NCI-H2107 treated with DMSO at 0.1 percent for 48 hours (cell line): Measurements from ENCODE around the gene TXNL4A.

ENCODE experiments used
- DNase-seq: peaks from one replicate; lab custom pipeline; 2025; ENCODE audit not compliant: unreplicated experiment; lab: John Stamatoyannopoulos, UW

The TXNL4A gene

DNA sequence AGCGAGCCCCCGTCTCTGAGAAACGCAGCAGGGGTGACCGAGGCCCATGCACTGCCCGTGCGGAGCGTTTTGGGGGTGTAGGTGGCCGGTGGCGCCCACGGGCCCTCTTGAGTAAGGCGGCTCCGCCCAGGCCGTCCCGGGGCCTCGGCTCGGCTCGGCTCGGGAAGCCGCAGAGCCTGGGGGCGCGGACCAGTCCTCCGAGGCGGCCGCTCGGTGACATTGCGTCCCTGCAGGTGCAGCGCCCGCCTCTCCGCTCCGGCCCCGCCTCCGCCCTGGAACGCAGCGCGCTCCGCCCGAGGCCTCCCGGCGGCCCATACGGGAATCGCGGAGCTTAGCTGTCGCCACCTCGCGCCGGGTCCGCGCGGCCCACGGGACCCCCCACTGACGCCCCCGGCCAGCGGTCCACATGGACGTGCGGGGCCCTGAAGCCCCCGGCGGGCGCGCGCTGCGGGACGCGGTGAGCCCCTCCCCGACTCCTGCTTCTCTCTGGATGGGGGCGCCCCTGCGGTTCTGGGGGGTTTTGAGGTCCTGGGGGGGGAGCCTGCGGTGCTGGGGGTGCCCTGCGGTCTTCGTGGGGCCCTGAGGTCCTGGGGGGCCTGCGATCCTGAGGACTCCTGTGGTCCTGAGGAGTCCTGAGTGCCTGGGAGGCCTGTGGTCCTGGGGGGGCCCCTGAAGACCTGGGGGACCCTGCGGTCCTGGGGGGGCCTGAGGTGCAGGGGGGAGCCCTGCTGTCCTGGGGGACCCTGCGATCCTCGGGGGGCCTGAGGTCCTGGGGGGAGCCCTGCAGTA lies 23.8 kb downstream of the TXNL4A start, which contains the start of gene HSBP1L1:
Gene HSBP1L1 (plus strand): TSS at position 314 of the 789 bp plus-strand sequence. CDS start 93 bp downstream, at position 407.
- DNase-seq: no peak

GRCh38 chr18:79963658-79964329 lies 24.6 kb downstream of the TXNL4A start:
- DNase-seq: no peak

DNA sequence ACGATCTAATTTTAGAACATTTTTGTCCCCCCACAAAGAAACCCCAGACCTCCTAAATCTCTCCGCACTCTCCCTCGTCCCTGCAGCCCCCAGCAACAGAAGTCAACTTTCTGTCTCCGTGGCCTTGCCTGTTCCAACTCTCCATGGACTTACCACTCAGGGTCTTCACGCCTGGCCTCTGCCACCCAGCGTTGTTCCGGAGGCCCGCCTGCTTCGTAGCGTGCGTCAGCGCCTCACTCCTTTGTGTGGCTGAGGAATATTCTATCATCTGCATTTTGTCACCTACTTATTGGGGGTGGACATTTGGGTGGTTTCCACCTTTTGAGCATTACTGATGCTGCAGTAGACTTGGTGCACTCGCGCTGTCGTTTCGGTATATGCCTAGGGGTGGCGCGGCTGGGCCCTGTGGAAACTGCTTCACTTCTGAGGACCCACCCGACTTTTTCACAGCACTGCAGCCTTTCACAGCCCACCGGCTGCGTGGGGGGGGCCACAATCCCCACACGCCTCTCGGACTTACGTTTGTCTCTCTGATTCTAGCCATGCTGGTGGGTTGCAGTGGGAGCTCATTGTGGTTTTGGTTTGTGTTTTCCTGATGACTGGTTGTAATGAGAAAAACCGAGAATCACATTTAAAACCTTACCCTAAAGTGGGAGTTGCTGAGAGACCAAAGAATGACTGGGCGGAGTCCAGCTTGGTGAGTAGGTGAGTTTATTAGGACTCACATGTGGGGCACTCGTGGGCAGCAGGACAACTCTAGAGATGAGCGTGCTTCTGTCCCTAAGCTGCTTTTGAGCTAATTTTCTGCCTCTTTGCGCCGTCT lies 25.3 kb downstream of the TXNL4A start:
- DNase-seq: no peak

DNA sequence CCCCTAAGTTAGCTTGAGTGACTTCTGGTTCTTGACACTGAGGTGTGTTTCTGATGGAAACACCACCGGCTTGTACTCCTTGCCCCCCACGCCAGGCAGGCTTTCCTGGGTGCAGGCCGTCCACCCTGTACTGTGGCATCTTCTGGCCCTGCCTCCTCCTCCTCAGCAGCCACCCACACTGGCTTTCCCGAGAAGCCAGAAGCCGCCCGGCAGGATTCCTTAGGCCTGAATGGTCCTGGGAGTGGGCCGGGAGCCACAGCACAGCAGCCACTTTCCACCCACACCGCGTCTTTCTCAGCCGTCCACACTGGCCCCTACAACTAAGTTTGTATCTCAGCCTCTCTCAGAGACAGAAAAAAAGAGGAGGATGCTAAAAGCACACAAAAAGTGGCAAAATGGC lies 26.1 kb downstream of the TXNL4A start:
- DNase-seq: no peak

DNA sequence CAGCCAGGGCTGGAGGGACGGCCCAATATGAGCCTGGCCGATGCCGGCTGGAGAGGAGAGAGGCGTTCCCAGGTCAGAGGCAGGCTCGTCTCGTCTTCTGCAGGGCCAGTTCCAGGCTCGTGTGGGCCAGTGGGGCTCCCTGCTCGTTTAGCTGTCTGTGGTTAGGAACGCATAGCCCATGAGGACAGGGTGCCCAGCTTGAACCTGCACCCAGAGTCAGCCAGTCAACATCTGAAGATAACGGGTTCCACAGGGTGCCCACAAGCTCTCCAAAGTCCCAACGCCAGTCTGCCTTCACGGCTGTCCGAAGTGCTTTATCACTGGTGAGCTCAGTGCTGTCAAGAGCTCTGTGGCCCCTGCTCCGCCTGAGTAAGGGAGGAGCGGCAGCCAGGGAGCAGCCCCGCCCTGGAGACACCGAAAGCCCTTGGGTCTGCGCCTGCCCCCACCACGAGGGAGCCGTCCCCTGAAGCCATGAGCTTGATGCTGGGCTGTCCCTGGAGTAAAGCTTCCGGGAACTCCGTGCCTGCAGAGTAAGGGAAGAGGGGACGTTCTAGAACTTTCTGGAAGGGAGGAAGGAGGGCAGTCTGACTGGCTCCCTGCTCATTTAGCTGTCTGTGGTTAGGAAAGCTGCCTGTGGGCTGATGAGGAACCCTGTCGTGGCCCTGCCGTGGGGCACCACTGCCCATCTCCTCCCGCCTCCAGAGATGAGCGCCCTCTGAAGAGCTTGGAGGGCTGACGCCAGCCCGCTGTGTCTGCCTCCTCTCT lies 26.7 kb downstream of the TXNL4A start:
- DNase-seq: no peak

- DNase-seq: no peak
These were observed 27.3 kb downstream of the TXNL4A start for GRCh38 chr18:79960921-79961526.

DNA sequence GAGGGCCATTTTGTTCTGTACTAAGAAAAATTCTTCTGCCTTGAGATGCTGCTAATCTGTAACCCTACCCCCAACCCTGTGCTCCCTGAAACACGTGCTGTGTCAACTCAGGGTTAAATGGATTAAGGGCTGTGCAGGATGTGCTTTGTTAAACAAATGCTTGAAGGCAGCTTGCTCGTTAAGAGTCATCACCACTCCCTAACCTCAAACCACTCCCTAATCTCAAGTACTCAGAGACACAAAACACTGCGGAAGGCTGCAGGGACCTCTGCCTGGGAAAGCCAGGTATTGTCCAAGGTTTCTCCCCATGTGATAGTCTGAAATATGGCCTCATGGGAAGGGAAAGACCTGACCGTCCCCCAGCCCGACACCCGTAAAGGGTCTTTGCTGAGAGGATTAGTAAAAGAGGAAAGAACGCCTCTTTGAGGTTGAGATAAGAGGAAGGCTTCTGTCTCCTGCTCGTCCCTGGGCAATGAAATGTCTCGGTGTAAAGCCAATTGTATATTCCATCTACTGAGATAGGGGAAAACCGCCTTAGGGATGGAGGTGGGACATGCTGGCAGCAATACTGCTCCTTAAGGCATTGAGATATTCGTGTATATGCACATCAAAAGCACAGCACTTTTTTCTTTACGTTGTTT lies 28.1 kb downstream of the TXNL4A start:
- DNase-seq: peak; percentile 66

DNA sequence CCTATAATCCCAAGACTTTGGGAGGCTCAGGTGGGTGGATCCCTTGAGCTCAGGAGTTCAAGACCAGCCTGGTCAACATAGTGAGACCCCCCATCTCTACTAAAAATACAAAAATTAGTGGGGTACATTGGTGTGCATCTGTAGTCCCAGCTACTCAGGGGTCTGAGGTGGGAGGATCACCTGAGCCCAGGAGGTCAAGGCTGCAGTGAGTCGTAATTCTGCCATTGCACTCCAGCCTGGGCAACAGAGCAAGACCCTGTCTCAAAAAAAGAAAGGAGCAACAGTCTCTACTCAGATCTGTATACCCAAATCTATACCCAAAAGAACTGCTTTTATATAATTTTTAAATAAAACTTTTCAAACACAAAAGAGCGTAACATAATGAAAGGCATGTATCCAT lies 29.4 kb downstream of the TXNL4A start:
- no peak for DNase-seq

GRCh38 chr18:79956276-79956675 lies 32.1 kb downstream of the TXNL4A start:
- DNase-seq: no peak

- DNase-seq: no peak
These were observed 32.9 kb downstream of the TXNL4A start for GRCh38 chr18:79955302-79956075.

DNA sequence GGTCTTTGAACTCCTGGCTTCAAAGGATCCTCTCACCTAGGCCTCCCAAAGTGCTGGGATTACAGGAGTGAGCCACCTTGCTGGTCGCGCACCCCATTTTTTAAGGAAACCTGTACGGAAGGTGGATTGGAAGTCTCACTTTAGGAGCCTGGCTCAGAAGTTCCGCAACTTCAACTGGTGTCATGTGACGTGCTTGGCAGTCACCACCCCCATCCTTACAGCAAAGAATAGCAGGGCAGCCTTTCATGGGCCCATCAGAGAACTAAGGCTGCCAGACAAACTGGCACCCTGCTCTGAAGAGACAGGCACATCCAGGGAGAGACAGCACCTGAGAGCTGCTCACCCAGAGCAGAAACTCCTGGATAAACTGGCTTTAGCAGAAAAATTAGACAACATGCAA lies 33.6 kb downstream of the TXNL4A start:
- DNase-seq: no peak

DNA sequence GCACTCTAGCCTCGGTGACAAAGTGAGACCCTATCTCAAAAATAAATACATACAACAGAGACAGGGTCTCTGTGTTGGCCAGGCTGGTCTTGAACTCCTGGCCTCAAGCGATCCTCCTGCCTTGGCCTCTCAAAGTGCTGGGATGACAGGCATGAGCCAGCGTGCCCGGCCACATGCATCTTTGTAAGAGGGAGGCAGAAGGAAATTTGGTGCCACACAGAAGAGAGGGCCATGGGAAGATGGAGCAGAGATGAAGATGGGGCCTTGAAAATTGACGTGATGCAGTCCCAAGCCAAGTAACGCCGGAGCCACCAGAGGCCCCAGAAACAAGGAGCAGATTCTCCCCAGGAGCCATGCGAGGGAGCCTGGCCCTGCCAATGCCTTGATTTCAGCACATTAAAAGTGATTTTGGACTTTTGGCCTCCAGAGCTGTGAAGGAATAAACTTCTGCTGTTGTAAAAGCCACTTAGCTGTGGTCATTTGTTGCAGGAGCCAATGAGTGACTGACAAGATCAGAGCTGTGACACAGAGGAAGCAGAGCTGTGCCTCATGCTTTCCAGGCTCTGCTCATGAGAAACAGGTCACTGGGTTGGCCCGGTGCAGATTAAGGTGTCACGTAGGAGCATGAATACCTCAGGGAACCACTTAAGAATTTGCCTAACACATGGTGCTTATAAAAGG lies 34.3 kb downstream of the TXNL4A start:
- DNase-seq: no peak

GRCh38 chr18:79952996-79953559 lies 35.3 kb downstream of the TXNL4A start:
- DNase-seq: peak; percentile 37

DNA sequence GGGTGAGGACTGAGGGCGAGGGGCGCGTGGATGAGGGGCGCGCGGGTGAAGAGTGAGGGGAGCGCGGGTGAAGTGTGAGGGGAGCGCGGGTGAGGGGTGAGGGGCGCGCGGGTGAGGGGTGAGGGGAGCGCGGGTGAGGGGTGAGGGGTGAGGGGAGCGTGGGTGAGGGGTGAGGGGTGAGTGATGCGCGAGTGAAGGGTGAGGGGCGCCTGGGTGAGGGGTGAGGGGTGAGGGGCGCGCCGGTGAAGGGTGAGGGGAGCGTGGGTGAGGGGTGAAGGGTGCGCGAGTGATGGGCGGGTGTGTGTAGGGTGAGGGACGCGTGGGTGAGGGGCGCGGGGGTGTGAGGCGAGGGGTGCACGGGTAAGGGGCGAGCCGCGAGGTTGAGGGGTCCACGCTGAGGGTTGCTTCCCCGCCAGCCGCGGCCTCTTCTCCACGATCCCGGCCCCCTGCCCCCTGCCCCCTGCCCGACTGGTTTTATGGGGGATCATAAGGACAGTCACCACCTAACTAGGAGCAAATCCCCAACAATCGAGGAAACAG lies 35.8 kb downstream of the TXNL4A start:
- no peak for DNase-seq

- peak; percentile 18 for DNase-seq
These were observed 36.6 kb downstream of the TXNL4A start, which contains the start of gene SLC66A2 for GRCh38 chr18:79951545-79952455. TSS of gene SLC66A2 (minus strand) at chr18:79951653. CDS start at chr18:79950926, 727 bp downstream.

- DNase-seq: no peak
These were observed 37.6 kb downstream of the TXNL4A start for GRCh38 chr18:79950515-79951341.
